Activated naive CD8-positive, alpha-beta T cell treated with anti-CD3 and anti-CD28 coated beads, Interleukin-2, amount 50 U/mL, for 16 hours (primary cell): ENCODE data around the gene IFFO2.
"Not testable (repeated sequence)": the region's sequence is repeated elsewhere in the genome, so short reads cannot be mapped to it uniquely, and the experiment has no call there.

Source experiments
- DNase-seq: peaks from one replicate; pipeline ENCODE4 v3.0.0-alpha.2; 2020; ENCODE audit warnings: low read depth, low spot score

Gene IFFO2

GRCh38 chr1:18875107-18875795, 81.2 kb downstream of the IFFO2 start:
- peak; percentile 36 for DNase-seq

GRCh38 chr1:18874600-18874999, 81.9 kb downstream of the IFFO2 start:
- DNase-seq = no peak

- DNase-seq = no peak
Measured at GRCh38 chr1:18874036-18874435, 82.4 kb downstream of the IFFO2 start.

DNA sequence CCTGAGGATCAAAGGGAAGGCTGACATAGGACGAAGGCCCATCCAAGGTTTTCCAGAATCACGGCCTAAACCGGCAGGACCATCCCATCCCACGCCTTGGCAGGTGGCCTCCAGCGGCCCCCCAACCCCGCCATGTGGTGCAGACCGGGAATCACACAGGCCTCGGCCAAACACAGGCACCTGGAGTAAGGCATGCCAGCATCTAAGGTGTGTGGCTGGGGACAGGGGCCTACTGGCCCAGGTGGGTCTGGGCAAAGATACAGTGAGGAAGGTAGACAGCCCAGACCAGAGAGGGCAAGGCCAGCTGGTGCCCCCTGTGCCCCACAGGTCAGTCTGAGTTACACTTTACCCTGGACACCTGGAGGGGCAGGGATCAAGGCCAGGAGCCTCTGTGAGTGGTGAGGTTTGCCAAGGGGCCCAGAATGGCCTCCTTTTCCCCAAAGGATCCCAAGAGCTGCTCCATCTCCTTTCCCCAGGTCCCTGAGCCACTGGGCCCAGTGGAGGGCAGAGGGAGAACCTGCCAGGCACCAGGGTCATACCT, 84.3 kb downstream of the IFFO2 start:
- DNase-seq = no peak

- no peak for DNase-seq
Measured at GRCh38 chr1:18871401-18872070, 84.9 kb downstream of the IFFO2 start.

DNA sequence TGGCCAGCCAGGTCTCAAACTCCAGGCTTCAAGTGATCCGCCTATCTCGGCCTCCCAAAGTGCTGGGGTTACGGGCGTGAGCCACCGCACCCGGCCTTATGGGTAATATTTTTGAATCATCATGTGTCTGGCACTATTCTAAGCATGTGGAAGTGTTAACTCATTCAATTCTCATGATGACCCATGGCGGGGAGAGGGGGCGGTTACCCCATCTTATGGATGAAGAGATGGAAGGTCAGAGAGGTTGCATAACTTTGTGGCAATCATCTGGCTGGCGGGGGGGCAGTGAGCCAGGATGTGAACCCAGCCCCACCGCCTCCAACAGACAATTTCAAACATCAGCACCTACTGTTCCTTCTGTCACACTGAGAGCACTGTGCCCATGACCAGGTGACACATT, 85.5 kb downstream of the IFFO2 start:
- DNase-seq = no peak

- DNase-seq = not testable (repeated sequence)
Measured at GRCh38 chr1:18870595-18870865, 85.9 kb downstream of the IFFO2 start.

DNA sequence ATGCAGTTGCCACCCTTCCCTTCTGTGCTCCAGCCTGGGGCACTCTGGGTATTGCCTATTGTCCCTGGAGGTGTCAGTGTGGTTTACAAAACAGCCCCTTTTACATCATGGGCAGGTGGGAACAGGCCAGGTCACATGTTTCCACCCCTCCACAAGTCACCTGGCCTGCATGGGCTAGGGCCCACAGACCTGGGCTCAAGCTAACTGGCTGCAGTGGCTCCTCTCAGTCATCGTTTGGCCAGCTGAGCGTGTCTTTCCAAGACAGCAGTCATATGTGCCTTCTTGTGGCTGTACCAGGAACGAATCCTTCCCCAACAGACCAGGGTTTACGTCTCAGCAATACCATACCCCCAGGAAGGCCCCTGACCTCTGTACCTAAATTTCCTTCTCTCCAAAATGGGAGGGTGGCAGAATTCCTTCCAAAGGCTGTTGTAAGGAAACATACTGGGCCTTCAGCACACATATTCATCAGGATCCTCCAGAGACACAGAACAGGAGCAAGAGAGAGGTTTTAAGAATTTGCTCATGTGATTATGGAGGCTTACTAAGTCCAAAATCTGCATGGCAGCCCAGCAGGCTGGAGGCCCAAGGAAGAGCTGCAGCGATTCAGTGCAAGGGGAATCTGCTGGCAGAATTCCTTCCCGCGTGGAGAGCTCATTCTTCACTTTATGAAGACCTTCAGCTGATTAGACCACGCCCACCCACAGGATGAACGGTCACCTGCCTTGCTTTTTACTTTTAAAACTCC, 86.5 kb downstream of the IFFO2 start:
- no peak for DNase-seq

GRCh38 chr1:18868801-18869424, 87.6 kb downstream of the IFFO2 start:
- DNase-seq = no peak

DNA sequence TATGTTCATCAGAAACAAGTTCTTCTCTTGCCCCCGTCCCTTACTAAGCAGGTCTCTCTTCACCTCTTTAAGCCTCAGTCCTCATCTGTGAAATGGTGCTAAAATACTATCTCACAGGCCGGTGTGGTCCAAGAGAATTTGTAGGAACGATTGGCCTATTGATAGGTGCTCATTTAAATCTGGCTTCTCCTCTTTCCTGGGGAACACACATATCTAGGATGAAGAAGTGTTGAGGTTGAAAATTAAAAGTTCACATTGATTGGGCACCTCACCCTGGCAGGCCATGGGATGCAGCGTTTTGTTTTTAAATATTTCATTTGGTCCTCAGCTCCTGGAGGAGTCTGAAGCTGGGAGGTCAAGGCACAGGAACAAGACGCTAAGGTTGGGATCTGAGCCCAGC, 88.1 kb downstream of the IFFO2 start:
- no peak for DNase-seq

GRCh38 chr1:18866846-18867245, 89.6 kb downstream of the IFFO2 start:
- no peak for DNase-seq

DNA sequence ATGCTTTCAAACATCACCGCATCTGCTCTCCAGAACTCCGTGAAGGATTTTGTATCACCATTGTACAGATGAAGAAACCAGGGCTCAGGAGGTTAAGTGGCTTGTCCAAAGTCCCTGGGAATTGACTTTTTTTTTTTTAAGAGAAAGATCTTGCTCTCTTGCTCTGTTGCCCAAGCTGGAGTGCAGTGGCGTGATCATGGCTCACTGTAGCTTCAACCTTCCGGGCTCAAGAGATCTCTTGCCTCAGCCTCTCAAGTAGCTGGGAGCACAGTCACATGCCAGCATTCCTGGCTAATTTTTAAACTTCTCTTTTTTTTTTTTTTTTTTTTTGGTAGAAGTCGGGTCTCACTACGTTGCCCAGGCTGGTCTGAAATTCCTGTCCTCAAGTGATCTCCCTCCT, 90.2 kb downstream of the IFFO2 start:
- no peak for DNase-seq

DNA sequence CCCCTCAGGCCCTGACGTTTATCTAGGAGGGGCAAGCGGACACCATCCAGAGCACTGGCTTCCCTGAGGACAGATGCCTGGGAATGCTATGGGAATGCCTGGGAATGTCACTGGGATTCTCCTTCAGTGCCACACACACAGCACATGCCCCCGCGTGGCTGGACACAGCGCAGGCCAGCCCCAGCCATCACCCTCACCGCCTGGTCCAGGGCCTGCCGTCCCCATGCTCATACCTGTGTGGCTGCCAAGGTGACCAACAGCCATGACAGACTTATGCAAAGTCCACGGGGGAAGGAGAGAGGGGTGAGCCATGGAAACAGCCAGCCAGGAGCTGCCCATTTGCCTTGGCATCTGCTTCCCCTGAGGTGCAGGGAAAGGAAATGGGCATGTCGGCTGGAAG, 91.3 kb downstream of the IFFO2 start:
- DNase-seq = no peak

DNA sequence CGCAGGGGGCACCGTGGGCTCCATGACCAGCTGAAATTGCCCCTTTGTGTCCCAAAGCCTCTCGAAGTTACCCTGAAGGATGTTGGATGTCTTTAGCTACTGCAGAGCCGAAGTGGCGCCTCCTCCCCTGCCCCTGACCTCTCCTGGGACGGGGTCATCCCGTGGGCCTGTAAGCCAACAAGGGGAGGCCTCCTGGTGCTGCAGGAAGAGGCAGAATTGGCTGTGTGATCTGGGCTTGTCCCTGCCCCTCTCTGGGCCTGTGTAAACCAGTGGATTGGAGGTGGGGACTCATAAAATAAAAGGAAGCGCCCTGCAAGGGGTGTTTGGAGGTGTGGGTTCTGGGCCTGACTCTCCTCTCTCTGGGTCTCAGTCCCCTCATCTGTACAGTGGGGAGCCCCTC, 94.9 kb downstream of the IFFO2 start:
- no peak for DNase-seq

GRCh38 chr1:18861082-18861481, 95.4 kb downstream of the IFFO2 start:
- no peak for DNase-seq

GRCh38 chr1:18859560-18859959, 96.9 kb downstream of the IFFO2 start, which contains the start of gene TAS1R2:
TAS1R2 (minus strand) TSS chr1:18859660; CDS start chr1:18859660, 0 bp downstream.
- no peak for DNase-seq

- DNase-seq = no peak
Measured at GRCh38 chr1:18858070-18858688, 98.3 kb downstream of the IFFO2 start.

DNA sequence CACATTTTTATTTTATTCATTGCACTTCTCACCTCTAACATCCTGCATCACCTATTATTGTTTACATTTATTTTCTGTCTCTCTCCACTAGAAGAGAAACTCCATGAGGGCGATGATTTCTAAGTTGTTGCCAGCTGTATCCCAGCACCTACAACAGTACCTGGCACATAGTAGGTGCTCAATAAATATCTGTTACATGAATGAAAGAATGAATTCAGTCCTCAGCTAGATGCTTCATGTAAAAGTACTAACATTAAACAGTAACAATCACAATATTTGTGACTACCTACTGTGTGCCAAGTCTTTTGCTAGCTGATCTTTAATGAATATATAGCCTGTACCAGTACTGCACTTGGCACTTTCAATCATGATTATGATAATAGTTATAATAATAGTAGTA, 100.0 kb downstream of the IFFO2 start:
- DNase-seq = no peak

DNA sequence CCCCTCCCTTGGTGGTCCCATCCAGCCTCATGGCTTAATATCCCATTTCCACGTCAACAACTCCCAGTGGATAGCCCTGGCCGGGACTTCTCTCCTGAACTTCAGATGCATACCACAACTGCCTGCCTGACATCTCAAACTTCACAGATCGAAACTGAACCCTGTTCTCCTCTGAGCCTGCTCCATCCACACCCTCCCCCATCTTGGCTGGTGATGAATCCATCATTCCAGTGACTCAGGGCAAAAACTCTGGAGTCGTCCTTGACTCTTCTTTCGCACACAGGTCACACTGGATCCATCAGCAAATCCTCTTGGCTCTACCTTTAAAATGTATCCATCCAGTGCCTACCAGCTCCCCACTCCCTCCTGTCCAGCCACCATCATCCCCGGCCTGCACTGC, 100.9 kb downstream of the IFFO2 start:
- DNase-seq = no peak

- no peak for DNase-seq
Measured at GRCh38 chr1:18854331-18855025, 102.0 kb downstream of the IFFO2 start.
